Activated CD4-positive, alpha-beta T cell treated with anti-CD3 and anti-CD28 coated beads for 36 hours (primary cell): ENCODE results near the gene ENDOG. TPM values are rescaled to one million over a fixed set of nuclear protein-coding genes. Genes with fewer than 3 reads are reported as not detected.
"Not testable (repeated sequence)": the region's sequence is repeated elsewhere in the genome, so short reads cannot be mapped to it uniquely, and the experiment has no call there.

Source experiments
- ATAC-seq: fragments of 200-7000 bp; cut with Tn5 transposase; one replicate; pipeline ENCODE4 v1.10.0; 2021; ENCODE audit warnings: mild to moderate bottlenecking, moderate library complexity
- CTCF ChIA-PET: fragments of 350-600 bp; sonication (Branson Sonifier 250); formaldehyde crosslinking; loops from one replicate; lab custom pipeline; 2021; ENCODE audit warnings: antibody characterized with exemption; lab: Charles Lee
- POLR2A ChIA-PET: fragments of 350-600 bp; sonication (Branson Sonifier 250); formaldehyde crosslinking; loops from one replicate; lab custom pipeline; 2021; ENCODE audit warnings: antibody characterized with exemption, inconsistent platforms; lab: Charles Lee
- DNase-seq: peaks from one replicate; pipeline ENCODE4 v3.0.0-alpha.2; 2020
- H3K27ac Mint-ChIP-seq: one replicate; pipeline ENCODE4 v1.8.0; 2021; ENCODE audit warnings: mixed read lengths
- H3K27me3 Mint-ChIP-seq: one replicate; pipeline ENCODE4 v1.8.0; 2021; ENCODE audit warnings: mixed read lengths
- H3K36me3 Mint-ChIP-seq: one replicate; pipeline ENCODE4 v1.8.0; 2021; ENCODE audit warnings: low read depth, mixed read lengths
- H3K4me1 Mint-ChIP-seq: one replicate; pipeline ENCODE4 v1.8.0; 2021; ENCODE audit warnings: mixed read lengths
- H3K4me3 Mint-ChIP-seq: one replicate; pipeline ENCODE4 v1.8.0; 2021; ENCODE audit warnings: mild to moderate bottlenecking, moderate library complexity, mixed read lengths
- H3K9me3 Mint-ChIP-seq: one replicate; pipeline ENCODE4 v1.8.0; 2021; ENCODE audit warnings: low read depth, mixed read lengths
- intact Hi-C, 2 experiments: fragments of 100-400 bp; cut with DNase I in 1 of 2; cut with micrococcal nuclease in 1 of 2; formaldehyde crosslinking; loops; one replicate each; pipeline versions ENCODE4 v1.14.2 to v1.15.1; 2022 to 2024; cut with DNase I, micrococcal nuclease
- total RNA-seq, 2 experiments: library from RNA; stranded (reverse); gene quantifications; one replicate each; pipeline ENCODE4 v1.2.3, GENCODE V29; 2021

ENDOG gene
- total RNA-seq, 2 experiments from 2014 or later = 7.3 to 9.3 TPM

DNA sequence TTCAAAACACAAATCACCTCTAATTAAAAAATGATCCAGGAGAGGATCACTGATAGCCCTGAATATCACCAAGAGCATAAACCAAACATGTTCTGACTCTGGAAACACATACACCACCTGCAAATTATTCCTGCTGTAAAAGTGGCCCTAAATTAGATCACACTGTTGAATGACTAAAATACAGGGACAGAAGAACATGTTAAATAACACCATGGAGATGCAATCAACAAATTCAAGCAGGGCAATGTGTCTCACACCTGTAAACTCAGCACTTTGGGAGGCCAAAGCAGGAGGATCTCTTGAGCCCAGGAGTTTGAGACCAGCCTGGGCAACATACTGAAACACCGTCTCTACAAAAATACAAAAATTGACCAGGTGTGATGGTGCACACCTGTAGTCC, 29.5 kb downstream of the ENDOG start:
- DNase-seq (no peak), ATAC-seq (no peak)
- Mint-ChIP-seq H3K27ac (no peak overlapping the region), H3K36me3 (peaks cover 29% of the 10 kb centered on the region), H3K4me1 (no peaks in the 10 kb centered on the region), H3K9me3 (peaks cover 14% of the 10 kb centered on the region), H3K27me3 (no peaks in the 10 kb centered on the region), H3K4me3 (no peak overlapping the region)
- intact Hi-C loops = no loop called here
- ChIA-PET CTCF (no interaction called here), POLR2A (no interaction called here)

GRCh38 chr9:128851024-128851423, 32.7 kb downstream of the ENDOG start:
- DNase-seq, ATAC-seq, intact Hi-C loops, H3K4me3 Mint-ChIP-seq, CTCF ChIA-PET, H3K4me1 Mint-ChIP-seq, H3K27ac Mint-ChIP-seq, H3K27me3 Mint-ChIP-seq: not testable (repeated sequence)
- H3K36me3 Mint-ChIP-seq = peaks cover 29% of the 10 kb centered on the region
- POLR2A ChIA-PET = interaction anchor here (0.7 kb wide), 1 partner anchor 26 kb away, joined by 3 read pairs; no protein-coding TSS in a partner anchor
- peaks cover 14% of the 10 kb centered on the region for H3K9me3 Mint-ChIP-seq

DNA sequence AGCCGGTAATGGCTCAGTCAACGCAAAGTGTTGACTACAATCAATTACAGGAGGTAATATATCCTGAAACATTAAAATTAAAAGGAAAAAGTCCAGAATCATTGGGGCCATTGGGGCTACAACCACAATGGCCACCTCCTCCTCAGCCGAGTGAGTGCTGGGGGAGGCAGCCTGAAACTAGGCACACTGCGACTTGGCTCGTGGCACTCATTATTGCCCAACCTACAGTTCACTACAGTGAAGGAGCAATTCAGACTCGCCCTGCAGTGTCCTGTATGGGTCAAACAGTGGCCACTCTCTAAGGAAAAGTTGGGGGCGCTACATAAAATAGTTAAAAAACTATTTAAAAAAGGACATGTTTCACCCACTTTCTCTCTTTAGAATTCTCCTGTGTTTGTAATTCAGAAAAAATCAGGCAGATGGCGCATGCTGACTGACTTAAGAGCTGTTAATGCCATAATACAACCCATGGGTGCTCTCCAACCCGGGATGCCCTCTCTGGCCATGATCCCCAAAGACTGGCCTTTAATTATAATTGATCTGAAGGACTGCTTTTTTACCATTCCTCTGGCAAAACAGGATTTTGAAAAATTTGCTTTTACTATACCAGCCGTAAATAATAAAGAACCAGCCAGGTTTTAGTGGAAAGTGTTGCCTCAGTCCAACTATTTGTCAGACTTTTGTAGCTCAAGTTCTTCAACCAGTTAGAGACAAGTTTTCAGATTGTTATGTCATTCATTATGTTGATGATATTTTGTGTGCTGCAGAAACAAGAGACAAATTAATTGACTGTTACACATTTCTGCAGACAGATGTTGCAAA, 33.7 kb downstream of the ENDOG start:
- POLR2A ChIA-PET = interaction anchor here (0.7 kb wide), 1 partner anchor 25 kb away, joined by 3 read pairs; no protein-coding TSS in a partner anchor

DNA sequence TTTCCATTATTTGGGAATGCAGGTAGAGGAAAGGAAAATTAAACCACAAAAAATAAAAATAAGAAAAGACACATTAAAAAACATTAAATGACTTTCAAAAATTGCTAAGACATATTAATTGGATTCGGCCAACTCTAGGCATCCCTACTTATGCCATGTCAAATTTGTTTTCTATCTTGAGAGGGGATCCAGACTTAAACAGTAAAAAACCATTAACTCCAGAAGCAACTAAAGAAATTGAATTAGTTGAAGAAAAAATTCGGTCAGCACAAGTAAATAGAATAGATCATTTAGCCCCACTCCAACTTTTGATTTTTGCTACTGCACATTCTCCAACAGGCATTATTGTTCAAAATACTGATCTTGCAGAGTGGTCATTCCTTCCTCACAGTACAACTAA, 34.3 kb downstream of the ENDOG start:
- ATAC-seq, H3K4me1 Mint-ChIP-seq, H3K27me3 Mint-ChIP-seq, H3K27ac Mint-ChIP-seq, intact Hi-C loops, H3K4me3 Mint-ChIP-seq, POLR2A ChIA-PET, DNase-seq: not testable (repeated sequence)
- peaks cover 28% of the 10 kb centered on the region for H3K36me3 Mint-ChIP-seq
- peaks cover 14% of the 10 kb centered on the region for H3K9me3 Mint-ChIP-seq
- CTCF ChIA-PET = interaction anchor here (0.7 to 1.7 kb wide), 7 partner anchors 10 to 106 kb away, joined by 3 to 10 read pairs (median 4); partner anchors contain the start of gene SPOUT1

More for the DNA sequence above, 33.7 kb downstream of the ENDOG start:
- H3K4me1 Mint-ChIP-seq, H3K27me3 Mint-ChIP-seq, H3K4me3 Mint-ChIP-seq, H3K27ac Mint-ChIP-seq, ATAC-seq, intact Hi-C loops: not testable (repeated sequence)
- Mint-ChIP-seq H3K36me3 (peaks cover 29% of the 10 kb centered on the region), H3K9me3 (peaks cover 14% of the 10 kb centered on the region)
- CTCF ChIA-PET = interaction anchor here (0.6 to 1.7 kb wide), 8 partner anchors 10 to 373 kb away, joined by 3 to 10 read pairs (median 4); partner anchors contain the start of gene SPOUT1
- peak; percentile 20 for DNase-seq

- intact Hi-C loops, POLR2A ChIA-PET, H3K27ac Mint-ChIP-seq, H3K27me3 Mint-ChIP-seq, DNase-seq, H3K4me3 Mint-ChIP-seq, H3K4me1 Mint-ChIP-seq, ATAC-seq: not testable (repeated sequence)
- CTCF ChIA-PET = interaction anchor here (1.1 to 1.6 kb wide), 2 partner anchors 11 to 77 kb away, joined by 4 to 5 read pairs; no protein-coding TSS in a partner anchor
- Mint-ChIP-seq H3K9me3 (peaks cover 14% of the 10 kb centered on the region), H3K36me3 (peaks cover 22% of the 10 kb centered on the region)
Observed at GRCh38 chr9:128854454-128854853, 36.2 kb downstream of the ENDOG start.

GRCh38 chr9:128858476-128858875, 40.2 kb downstream of the ENDOG start:
- H3K4me3 Mint-ChIP-seq, H3K27ac Mint-ChIP-seq, H3K36me3 Mint-ChIP-seq, H3K27me3 Mint-ChIP-seq, DNase-seq, POLR2A ChIA-PET, H3K4me1 Mint-ChIP-seq, ATAC-seq, intact Hi-C loops, H3K9me3 Mint-ChIP-seq: not testable (repeated sequence)
- CTCF ChIA-PET = interaction anchor here (0.9 kb wide), 1 partner anchor 71 kb away, joined by 3 read pairs; no protein-coding TSS in a partner anchor

DNA sequence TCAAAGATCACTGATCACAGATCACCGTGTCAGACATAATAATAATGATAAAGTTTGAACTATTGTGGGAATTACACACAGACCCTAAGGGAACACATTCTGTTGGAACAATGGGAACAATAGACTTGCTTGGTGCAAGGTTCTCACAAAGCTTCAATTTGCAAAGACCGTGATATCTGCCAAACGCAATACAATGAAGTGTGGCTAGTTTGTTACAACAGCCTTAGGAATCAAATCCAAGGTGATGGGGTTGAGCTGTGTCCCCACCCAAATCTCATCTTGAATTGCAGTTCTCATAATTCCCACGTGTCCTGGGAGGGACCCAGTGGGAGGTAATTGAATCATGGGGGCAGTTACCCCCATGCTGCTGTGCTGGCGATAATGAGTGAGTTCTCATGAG, 42.6 kb downstream of the ENDOG start:
- ChIA-PET CTCF (interaction anchor here (0.7 to 5.6 kb wide), 5 partner anchors 18 to 207 kb away, joined by 3 to 86 read pairs (median 6); partner anchors contain the start of genes KYAT1, LRRC8A and PKN3), POLR2A (interaction anchor here (0.7 kb wide), 1 partner anchor 43 kb away, joined by 7 read pairs; the partner anchor contains the start of gene ENDOG)
- Mint-ChIP-seq H3K27me3 (no peaks in the 10 kb centered on the region), H3K9me3 (no peaks in the 10 kb centered on the region), H3K27ac (no peak overlapping the region), H3K36me3 (no peaks in the 10 kb centered on the region), H3K4me1 (peaks cover 5% of the 10 kb centered on the region), H3K4me3 (no peak overlapping the region)
- DNase-seq (no peak), ATAC-seq (no peak)
- intact Hi-C loops = no loop called here

DNA sequence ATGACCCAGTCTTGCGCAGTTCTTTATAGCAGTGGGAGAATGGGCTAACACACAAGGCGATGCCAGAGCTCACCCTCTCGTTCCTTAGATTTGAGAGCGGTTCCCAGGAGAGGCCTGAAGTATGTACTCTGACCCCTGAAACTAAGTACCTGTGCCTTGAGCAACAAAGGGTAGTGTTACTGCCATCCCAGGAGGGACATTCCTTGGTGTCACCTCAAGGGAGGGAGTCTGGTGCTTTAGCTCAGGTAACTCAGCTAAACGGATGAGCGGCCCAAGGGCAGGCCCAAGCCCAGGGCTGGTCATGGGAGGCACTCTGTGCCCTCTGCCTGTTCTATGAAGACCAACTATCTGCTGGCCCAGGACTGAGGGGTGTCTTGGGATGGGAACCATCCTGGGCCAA, 43.2 kb downstream of the ENDOG start:
- POLR2A ChIA-PET = no interaction called here
- no peaks in the 10 kb centered on the region for H3K27me3 Mint-ChIP-seq
- H3K9me3 Mint-ChIP-seq = no peaks in the 10 kb centered on the region
- no peaks in the 10 kb centered on the region for H3K36me3 Mint-ChIP-seq
- DNase-seq (no peak), ATAC-seq (no peak)
- CTCF ChIA-PET = interaction anchor here (0.7 to 5.6 kb wide), 8 partner anchors 10 to 207 kb away, joined by 3 to 86 read pairs (median 4); partner anchors contain the start of genes ENDOG, KYAT1, LRRC8A and PKN3
- H3K4me3 Mint-ChIP-seq = no peak overlapping the region
- intact Hi-C loops = no loop called here
- H3K27ac Mint-ChIP-seq = no peak overlapping the region
- peaks cover 5% of the 10 kb centered on the region for H3K4me1 Mint-ChIP-seq

DNA sequence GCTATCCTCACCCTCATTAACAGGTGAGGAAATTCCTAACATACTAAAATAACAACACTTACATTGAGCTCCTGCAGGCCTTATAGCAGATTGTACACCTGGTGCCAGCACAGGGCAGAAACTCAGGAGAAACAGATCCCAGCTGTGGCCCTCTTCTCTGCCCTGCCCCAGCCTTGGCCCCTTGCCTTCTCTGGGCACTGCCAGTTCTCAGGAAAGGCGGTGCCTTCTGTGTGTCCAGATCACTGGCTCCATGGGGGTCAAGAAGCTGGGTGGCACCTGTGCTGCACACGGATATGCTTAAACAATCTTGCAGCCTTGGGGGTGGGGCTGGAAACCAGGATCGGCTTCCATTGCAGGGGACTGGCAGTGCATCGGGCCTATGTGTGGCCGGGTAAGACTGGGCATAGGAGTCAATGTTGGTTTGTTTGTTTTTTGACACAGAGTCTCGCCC, 44.1 kb downstream of the ENDOG start:
- Mint-ChIP-seq H3K9me3 (no peaks in the 10 kb centered on the region), H3K27me3 (no peaks in the 10 kb centered on the region), H3K4me3 (no peak overlapping the region), H3K27ac (no peak overlapping the region), H3K36me3 (no peaks in the 10 kb centered on the region), H3K4me1 (peaks cover 5% of the 10 kb centered on the region)
- no peak for ATAC-seq
- POLR2A ChIA-PET = no interaction called here
- CTCF ChIA-PET = interaction anchor here (0.6 to 5.6 kb wide), 10 partner anchors 10 to 170 kb away, joined by 3 to 86 read pairs (median 4); partner anchors contain the start of genes ENDOG, KYAT1 and LRRC8A
- no peak for DNase-seq
- intact Hi-C loops = loop anchor here in 1 of 2 experiments (2.0 kb wide), 1 partner anchor 18 kb away; the partner anchor contains the start of gene KYAT1

DNA sequence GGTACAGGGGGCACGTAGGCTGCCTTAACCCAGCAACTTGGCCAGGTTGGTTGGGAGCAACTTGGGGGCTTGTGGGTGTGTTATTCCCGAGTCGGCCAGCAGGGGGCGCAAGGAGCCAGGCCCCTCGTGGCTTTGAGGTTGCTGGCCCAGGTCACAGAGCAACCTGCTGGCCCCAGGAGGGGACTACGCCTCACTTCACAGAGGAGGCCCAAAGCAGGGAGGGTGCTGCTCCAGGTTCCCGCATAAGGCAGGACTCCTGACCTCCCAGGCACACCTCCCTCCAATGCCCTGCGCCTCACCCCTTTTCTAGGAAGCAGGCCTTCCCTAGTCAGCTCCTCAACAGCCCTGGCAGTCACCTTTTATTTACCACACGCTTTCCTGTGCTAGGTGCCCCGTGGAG, 45.3 kb downstream of the ENDOG start:
- no peaks in the 10 kb centered on the region for H3K36me3 Mint-ChIP-seq
- CTCF ChIA-PET = interaction anchor here (0.6 to 5.6 kb wide), 9 partner anchors 12 to 749 kb away, joined by 3 to 86 read pairs (median 5); partner anchors contain the start of genes ENDOG, KYAT1 and LRRC8A
- H3K27ac Mint-ChIP-seq = no peak overlapping the region
- no peaks in the 10 kb centered on the region for H3K9me3 Mint-ChIP-seq
- POLR2A ChIA-PET = no interaction called here
- H3K27me3 Mint-ChIP-seq = no peaks in the 10 kb centered on the region
- H3K4me3 Mint-ChIP-seq = no peak overlapping the region
- peak; percentile 93 for DNase-seq
- ATAC-seq = peak; percentile 98
- intact Hi-C loops = loop anchor here (1.0 to 2.0 kb wide), 3 partner anchors 17 to 65 kb away; partner anchors contain the start of genes KYAT1 (in 1 of the 2) and LRRC8A (in 1 of the 2)
- H3K4me1 Mint-ChIP-seq = peaks cover 5% of the 10 kb centered on the region
